Adrenal gland (tissue), 12 donors: Measurements from ENCODE around the gene CCNB2. TPM values are rescaled to one million over a fixed set of nuclear protein-coding genes. Genes with fewer than 3 reads are reported as not detected.

Experiments used
- DNase-seq, 7 donors: peaks; one replicate each; pipeline ENCODE4 v3.0.0-alpha.2; 2019 to 2020
- H3K27ac ChIP-seq, 5 donors: fragments of 200-600 bp; sonication (generic) in 4 of 5; 1 replicate in 3 of 5; 2 replicates in 2 of 5; pipeline versions ENCODE4 v1.5.1 to v1.8.0; 2016 to 2020; ENCODE audit warnings: mild to moderate bottlenecking in 1 of 5
- H3K27me3 ChIP-seq: fragments of 200-600 bp; 2 replicates; pipeline ENCODE4 v1.8.0; 2021
- H3K36me3 ChIP-seq, 2 donors: fragments of 200-600 bp; replicated peaks in 1 of 2; 1 replicate in 1 of 2; 2 replicates in 1 of 2; pipeline versions ENCODE4 v1.5.1 to v1.8.0; 2018 to 2022
- H3K4me1 ChIP-seq, 2 donors: fragments of 200-600 bp; replicated peaks in 1 of 2; 1 replicate in 1 of 2; 2 replicates in 1 of 2; pipeline versions ENCODE4 v1.5.1 to v1.8.0; 2018 to 2021
- H3K4me3 ChIP-seq, 4 donors: fragments of 200-600 bp; sonication (generic) in 3 of 4; one replicate each; pipeline ENCODE4 v1.5.1; 2016 to 2018
- H3K9me3 ChIP-seq, 3 donors: fragments of 200-600 bp; sonication (generic) in 1 of 3; replicated peaks in 1 of 3; 1 replicate in 2 of 3; 2 replicates in 1 of 3; pipeline versions ENCODE4 v1.5.1 to v1.8.0; 2016 to 2021
- CTCF ChIP-seq, 6 experiments: fragments of 450-650 bp in 4 of 6; fragments of 200-600 bp in 2 of 6; sonication (generic) in 1 of 6; IDR thresholded peaks; 1 replicate in 5 of 6; 2 replicates in 1 of 6; pipeline versions ENCODE4 v1.5.1 to v1.8.0; 2016 to 2021; ENCODE audit warnings: antibody characterized with exemption in 6 of 6, mild to moderate bottlenecking in 2 of 6, moderate library complexity in 1 of 6
- POLR2A ChIP-seq, 2 donors: fragments of 450-650 bp; IDR thresholded peaks; one replicate each; pipeline ENCODE4 v1.6.1; 2017; ENCODE audit warnings: antibody characterized with exemption in 2 of 2, mild to moderate bottlenecking in 2 of 2, moderate library complexity in 1 of 2
- WGBS, 4 donors: extraction: QIAGEN DNeasy Blood & Tissue Kit in 2 of 4; methylation state at CpG; one replicate each; pipeline versions ENCODE4 v1.1.5 to v1.1.7; 2013 to 2017; 5-methylcytosine and 5-hydroxymethylcytosine counted together
- intact Hi-C, 2 donors: fragments of 100-400 bp; cut with DNase I; formaldehyde crosslinking; loops; one replicate each; pipeline versions ENCODE4 v1.14.1 to v1.15.0; 2022 to 2023
- polyA plus RNA-seq, 3 donors: library from polyadenylated mRNA; stranded (reverse); fragments of 200-250 nt in 2 of 3; fragments of 350-450 nt in 1 of 3; fragmentation: Illumina TruSeq in 1 of 3; extraction: RNeasy Lipid Tissue Mini Kit (QIAGEN cat#74804) in 1 of 3; gene quantifications; one replicate each; pipeline ENCODE4 v1.2.3, GENCODE V29; 2013 to 2014
- total RNA-seq, 9 donors: library from RNA; depleted of rRNA in 4 of 9; stranded (reverse); fragments of >200 nt in 4 of 9; fragments of 120-200 nt in 1 of 9; fragmentation: NEBNext Ultra II Directional in 1 of 9; extraction: Animal tissue kit (Norgen Biotek cat#: 25700) in 1 of 9; gene quantifications; one replicate each; pipeline versions ENCODE4 v1.1.0 to v1.2.4, GENCODE V29; 2013 to 2023
- donor health status: healthy with polysubstance abuse.
- donor health status: Bipolar disorder and iron deficiency.
- donor health status: DM: yes; HTN: yes; CAD: no.
- donor health status: DM: no; HTN: no; CAD: no.
- donor health status: DM: no; HTN: no; CAD: no.
- donor health status: DM: yes; HTN: yes; CAD: no.

Gene CCNB2
- total and polyA plus RNA-seq, 12 donors, result 0.37 to 15.4 (median 1.4) TPM

- intact Hi-C loops, result no loop called here
- TF ChIP-seq CTCF (IDR thresholded peaks at IDR 0.05), result no peak
- TF ChIP-seq POLR2A (IDR thresholded peaks at IDR 0.05), result no peak
- no peak overlapping the region for H3K4me3 ChIP-seq
- H3K36me3 ChIP-seq, result peaks cover 0 to 74% of the 10 kb centered on the region in 2 donors
- no peak for DNase-seq
- H3K27me3 ChIP-seq, result no peaks in the 10 kb centered on the region
- no peaks in the 10 kb centered on the region for H3K4me1 ChIP-seq
- no peak overlapping the region for H3K27ac ChIP-seq
- H3K9me3 ChIP-seq, result no peaks in the 10 kb centered on the region
- WGBS, 4 donors, result 78 to 83% (median 79%) methylated on average over 4 of the region's 4 CpGs
Observed at GRCh38 chr15:59063042-59063441, 41.9 kb upstream of the CCNB2 start.

- H3K36me3 ChIP-seq, result peaks cover 0 to 40% of the 10 kb centered on the region in 2 donors
- intact Hi-C loops, result no loop called here
- H3K27me3 ChIP-seq, result no peaks in the 10 kb centered on the region
- 87 to 100% (median 93%) methylated on average over 1 of the region's 1 CpG for WGBS, 4 donors
- H3K9me3 ChIP-seq, result no peaks in the 10 kb centered on the region
- no peak for DNase-seq
- no peaks in the 10 kb centered on the region for H3K4me1 ChIP-seq
- H3K27ac ChIP-seq, result no peak overlapping the region
- no peak overlapping the region for H3K4me3 ChIP-seq
- TF ChIP-seq CTCF (IDR thresholded peaks at IDR 0.05) (no peak), POLR2A (IDR thresholded peaks at IDR 0.05) (no peak)
Observed at GRCh38 chr15:59069430-59069829, 35.5 kb upstream of the CCNB2 start.

- no peaks in the 10 kb centered on the region for H3K9me3 ChIP-seq
- 81 to 90% (median 88%) methylated on average over 1 of the region's 1 CpG for WGBS, 4 donors
- no peak overlapping the region for H3K4me3 ChIP-seq
- no peaks in the 10 kb centered on the region for H3K4me1 ChIP-seq
- peaks cover 0 to 29% of the 10 kb centered on the region in 2 donors for H3K36me3 ChIP-seq
- intact Hi-C loops, result no loop called here
- no peak for DNase-seq
- H3K27me3 ChIP-seq, result no peaks in the 10 kb centered on the region
- no peak overlapping the region for H3K27ac ChIP-seq
- no peak for TF ChIP-seq CTCF (IDR thresholded peaks at IDR 0.05)
- no peak for TF ChIP-seq POLR2A (IDR thresholded peaks at IDR 0.05)
Observed at GRCh38 chr15:59074607-59075006, 30.3 kb upstream of the CCNB2 start.

GRCh38 chr15:59087731-59088130 is 17.2 kb upstream of the CCNB2 start:
- no peak overlapping the region for H3K27ac ChIP-seq
- WGBS, 4 donors, result 92 to 100% (median 96%) methylated on average over 2 of the region's 2 CpGs
- no peaks in the 10 kb centered on the region for H3K4me1 ChIP-seq
- intact Hi-C loops, result no loop called here
- peaks cover 0 to 53% of the 10 kb centered on the region in 2 donors for H3K36me3 ChIP-seq
- no peak for DNase-seq
- H3K27me3 ChIP-seq, result no peaks in the 10 kb centered on the region
- H3K9me3 ChIP-seq, result no peaks in the 10 kb centered on the region
- H3K4me3 ChIP-seq, result no peak overlapping the region
- TF ChIP-seq CTCF (IDR thresholded peaks at IDR 0.05), result no peak
- TF ChIP-seq POLR2A (IDR thresholded peaks at IDR 0.05), result no peak
